HL-60 (cell line): ENCODE results near the gene NHSL2.
A peak's percentile ranks its signal among the peaks of the same experiment; 100 is the strongest.

Source experiments
- GABPA ChIP-seq: IDR thresholded peaks from 2 replicates; pipeline ENCODE4 v1.6.1; 2012; ENCODE audit warnings: low read depth
- POLR2AphosphoS5 ChIP-seq: IDR thresholded peaks from 2 replicates; pipeline ENCODE4 v1.6.1; 2012; ENCODE audit warnings: low read depth
- REST ChIP-seq: IDR thresholded peaks from 2 replicates; pipeline ENCODE4 v1.6.1; 2012; ENCODE audit warnings: low read depth; ENCODE audit not compliant: insufficient replicate concordance
- TF ChIP-seq, protein P1 (sequence below): IDR thresholded peaks from one replicate; pipeline ENCODE4 v1.5.1; 2011; ENCODE audit warnings: low read length, control low read depth, inconsistent platforms; ENCODE audit not compliant: insufficient read depth

GRCh38 chrX:71998836-71999509 lies 88.3 kb downstream of the NHSL2 start:
- TF ChIP-seq, protein P1, sequence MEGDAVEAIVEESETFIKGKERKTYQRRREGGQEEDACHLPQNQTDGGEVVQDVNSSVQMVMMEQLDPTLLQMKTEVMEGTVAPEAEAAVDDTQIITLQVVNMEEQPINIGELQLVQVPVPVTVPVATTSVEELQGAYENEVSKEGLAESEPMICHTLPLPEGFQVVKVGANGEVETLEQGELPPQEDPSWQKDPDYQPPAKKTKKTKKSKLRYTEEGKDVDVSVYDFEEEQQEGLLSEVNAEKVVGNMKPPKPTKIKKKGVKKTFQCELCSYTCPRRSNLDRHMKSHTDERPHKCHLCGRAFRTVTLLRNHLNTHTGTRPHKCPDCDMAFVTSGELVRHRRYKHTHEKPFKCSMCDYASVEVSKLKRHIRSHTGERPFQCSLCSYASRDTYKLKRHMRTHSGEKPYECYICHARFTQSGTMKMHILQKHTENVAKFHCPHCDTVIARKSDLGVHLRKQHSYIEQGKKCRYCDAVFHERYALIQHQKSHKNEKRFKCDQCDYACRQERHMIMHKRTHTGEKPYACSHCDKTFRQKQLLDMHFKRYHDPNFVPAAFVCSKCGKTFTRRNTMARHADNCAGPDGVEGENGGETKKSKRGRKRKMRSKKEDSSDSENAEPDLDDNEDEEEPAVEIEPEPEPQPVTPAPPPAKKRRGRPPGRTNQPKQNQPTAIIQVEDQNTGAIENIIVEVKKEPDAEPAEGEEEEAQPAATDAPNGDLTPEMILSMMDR = peak; percentile 20
- TF ChIP-seq REST (no peak), POLR2AphosphoS5 (no peak), GABPA (no peak)
